Astrocyte (in vitro differentiated cells and primary cell): ENCODE results near the gene AFF3. TPM values are rescaled to one million over a fixed set of nuclear protein-coding genes. Genes with fewer than 3 reads are reported as not detected.

Experiments
- DNase-seq: peaks from one replicate; pipeline ENCODE4 v3.0.0-alpha.2; 2010; ENCODE audit warnings: low read depth
- FAIRE-seq: peaks from 2 replicates; lab custom pipeline; 2011; peaks lifted over from hg19 to GRCh38; lab: Jason Lieb, UNC
- H2AFZ ChIP-seq: 2 replicates; pipeline ENCODE4 v1.6.0; 2012; ENCODE audit warnings: low read depth, low read length, inconsistent platforms
- H3K27ac ChIP-seq: 2 replicates; pipeline ENCODE4 v1.5.1; 2011; ENCODE audit warnings: low read depth, low read length, inconsistent platforms
- H3K27me3 ChIP-seq: 2 replicates; pipeline ENCODE4 v1.6.0; 2011; ENCODE audit warnings: low read length, inconsistent platforms; ENCODE audit not compliant: insufficient read depth
- H3K36me3 ChIP-seq: 2 replicates; pipeline ENCODE4 v1.5.1; 2011; ENCODE audit warnings: low read length, inconsistent platforms; ENCODE audit not compliant: insufficient read depth
- H3K4me1 ChIP-seq: 2 replicates; pipeline ENCODE4 v1.5.1; 2011; ENCODE audit warnings: low read length, inconsistent platforms; ENCODE audit not compliant: insufficient read depth
- H3K4me2 ChIP-seq: 2 replicates; pipeline ENCODE4 v1.6.0; 2012; ENCODE audit warnings: low read length, inconsistent platforms
- H3K4me3 ChIP-seq: 2 replicates; pipeline ENCODE4 v1.5.1; 2011; ENCODE audit warnings: low read depth, mild to moderate bottlenecking, low read length, inconsistent platforms; ENCODE audit not compliant: insufficient read depth
- H3K79me2 ChIP-seq: 2 replicates; pipeline ENCODE4 v1.6.0; 2012; ENCODE audit warnings: mild to moderate bottlenecking, low read length, inconsistent platforms; ENCODE audit not compliant: insufficient read depth
- H3K9ac ChIP-seq: 2 replicates; pipeline ENCODE4 v1.6.0; 2012; ENCODE audit warnings: mild to moderate bottlenecking, low read length, inconsistent platforms
- H3K9me3 ChIP-seq: 2 replicates; pipeline ENCODE4 v1.5.1; 2012; ENCODE audit warnings: low read depth, mild to moderate bottlenecking, low read length, inconsistent platforms; ENCODE audit not compliant: insufficient read depth
- H4K20me1 ChIP-seq: 2 replicates; pipeline ENCODE4 v1.6.0; 2012; ENCODE audit warnings: low read length, inconsistent platforms; ENCODE audit not compliant: insufficient read depth
- H3K27ac Mint-ChIP-seq: one replicate; pipeline ENCODE4 v1.8.0; 2021; ENCODE audit warnings: mild to moderate bottlenecking, mixed read lengths; ENCODE audit not compliant: unreplicated experiment
- H3K27me3 Mint-ChIP-seq: one replicate; pipeline ENCODE4 v1.8.0; 2021; ENCODE audit warnings: low read depth, mixed read lengths; ENCODE audit not compliant: unreplicated experiment
- H3K36me3 Mint-ChIP-seq: one replicate; pipeline ENCODE4 v1.8.0; 2021; ENCODE audit warnings: low read depth, mixed read lengths; ENCODE audit not compliant: unreplicated experiment
- H3K4me1 Mint-ChIP-seq: one replicate; pipeline ENCODE4 v1.8.0; 2021; ENCODE audit warnings: low read depth, mixed read lengths; ENCODE audit not compliant: unreplicated experiment
- H3K4me3 Mint-ChIP-seq: one replicate; pipeline ENCODE4 v1.8.0; 2021; ENCODE audit warnings: mild to moderate bottlenecking, moderate library complexity, mixed read lengths; ENCODE audit not compliant: unreplicated experiment
- H3K9me3 Mint-ChIP-seq: one replicate; pipeline ENCODE4 v1.8.0; 2021; ENCODE audit warnings: mild to moderate bottlenecking, mixed read lengths; ENCODE audit not compliant: unreplicated experiment
- EZH2 ChIP-seq: IDR thresholded peaks from 2 replicates; pipeline ENCODE4 v1.6.1; 2012; ENCODE audit warnings: mild to moderate bottlenecking, low read length, inconsistent platforms; ENCODE audit not compliant: insufficient read depth
- total RNA-seq: library from RNA; stranded (reverse); gene quantifications from 2 replicates; pipeline ENCODE4 v1.2.1, GENCODE V29; 2021
- TF ChIP-seq, protein P1 (sequence below): IDR thresholded peaks from 2 replicates; pipeline ENCODE4 v1.5.1; 2011; ENCODE audit warnings: low read depth, mild to moderate bottlenecking, inconsistent platforms, low read length, moderate library complexity; ENCODE audit not compliant: insufficient read depth

AFF3 gene
- total RNA-seq, 1 donor from 2014 or later, result 14.7 TPM

- peaks cover 7% of the 10 kb centered on the region for H3K36me3 Mint-ChIP-seq
- H3K79me2 ChIP-seq, result peaks cover 7% of the 10 kb centered on the region
- H4K20me1 ChIP-seq, result no peaks in the 10 kb centered on the region
- H3K9me3 Mint-ChIP-seq, result peaks cover 5% of the 10 kb centered on the region
- no peaks in the 10 kb centered on the region for H3K27me3 ChIP-seq
- H3K4me2 ChIP-seq, result no peak overlapping the region
- H3K4me1 ChIP-seq, result peaks cover 44% of the 10 kb centered on the region
- H2AFZ ChIP-seq, result no peak overlapping the region
- H3K27ac ChIP-seq, result no peak overlapping the region
- peaks cover 37% of the 10 kb centered on the region for H3K4me1 Mint-ChIP-seq
- FAIRE-seq (peak; percentile 37), DNase-seq (no peak)
- H3K9me3 ChIP-seq, result no peaks in the 10 kb centered on the region
- TF ChIP-seq, protein P1, sequence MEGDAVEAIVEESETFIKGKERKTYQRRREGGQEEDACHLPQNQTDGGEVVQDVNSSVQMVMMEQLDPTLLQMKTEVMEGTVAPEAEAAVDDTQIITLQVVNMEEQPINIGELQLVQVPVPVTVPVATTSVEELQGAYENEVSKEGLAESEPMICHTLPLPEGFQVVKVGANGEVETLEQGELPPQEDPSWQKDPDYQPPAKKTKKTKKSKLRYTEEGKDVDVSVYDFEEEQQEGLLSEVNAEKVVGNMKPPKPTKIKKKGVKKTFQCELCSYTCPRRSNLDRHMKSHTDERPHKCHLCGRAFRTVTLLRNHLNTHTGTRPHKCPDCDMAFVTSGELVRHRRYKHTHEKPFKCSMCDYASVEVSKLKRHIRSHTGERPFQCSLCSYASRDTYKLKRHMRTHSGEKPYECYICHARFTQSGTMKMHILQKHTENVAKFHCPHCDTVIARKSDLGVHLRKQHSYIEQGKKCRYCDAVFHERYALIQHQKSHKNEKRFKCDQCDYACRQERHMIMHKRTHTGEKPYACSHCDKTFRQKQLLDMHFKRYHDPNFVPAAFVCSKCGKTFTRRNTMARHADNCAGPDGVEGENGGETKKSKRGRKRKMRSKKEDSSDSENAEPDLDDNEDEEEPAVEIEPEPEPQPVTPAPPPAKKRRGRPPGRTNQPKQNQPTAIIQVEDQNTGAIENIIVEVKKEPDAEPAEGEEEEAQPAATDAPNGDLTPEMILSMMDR, result no peak
- TF ChIP-seq EZH2, result no peak
- no peak overlapping the region for H3K4me3 ChIP-seq
- H3K9ac ChIP-seq, result no peak overlapping the region
- H3K27ac Mint-ChIP-seq, result no peak overlapping the region
- H3K27me3 Mint-ChIP-seq, result no peaks in the 10 kb centered on the region
- H3K4me3 Mint-ChIP-seq, result no peak overlapping the region
- H3K36me3 ChIP-seq, result no peaks in the 10 kb centered on the region
Observed at GRCh38 chr2:100016756-100017155, 125.6 kb downstream of the AFF3 start.

GRCh38 chr2:100015849-100016248 lies 126.5 kb downstream of the AFF3 start:
- Histone ChIP-seq H2AFZ (no peak overlapping the region), H3K4me1 (peaks cover 52% of the 10 kb centered on the region), H3K36me3 (no peaks in the 10 kb centered on the region), H3K9ac (no peak overlapping the region), H3K27me3 (no peaks in the 10 kb centered on the region), H3K4me3 (no peak overlapping the region), H3K27ac (no peak overlapping the region), H4K20me1 (no peaks in the 10 kb centered on the region), H3K9me3 (no peaks in the 10 kb centered on the region), H3K79me2 (peaks cover 7% of the 10 kb centered on the region), H3K4me2 (no peak overlapping the region)
- DNase-seq (no peak), FAIRE-seq (no peak)
- Mint-ChIP-seq H3K36me3 (peaks cover 9% of the 10 kb centered on the region), H3K4me1 (peaks cover 44% of the 10 kb centered on the region), H3K9me3 (peaks cover 6% of the 10 kb centered on the region), H3K27ac (no peak overlapping the region), H3K27me3 (no peaks in the 10 kb centered on the region), H3K4me3 (no peak overlapping the region)
- no peak for TF ChIP-seq EZH2
- TF ChIP-seq, protein P1, result no peak

GRCh38 chr2:100013892-100014677 lies 128.3 kb downstream of the AFF3 start:
- H3K4me3 Mint-ChIP-seq, result no peak overlapping the region
- no peaks in the 10 kb centered on the region for H3K27me3 ChIP-seq
- H4K20me1 ChIP-seq, result no peaks in the 10 kb centered on the region
- H3K27me3 Mint-ChIP-seq, result no peaks in the 10 kb centered on the region
- H3K27ac Mint-ChIP-seq, result peak overlapping the region; percentile 100
- no peaks in the 10 kb centered on the region for H3K36me3 ChIP-seq
- peaks cover 55% of the 10 kb centered on the region for H3K4me1 ChIP-seq
- H3K36me3 Mint-ChIP-seq, result peaks cover 7% of the 10 kb centered on the region
- peak; percentile 95 for DNase-seq
- no peak overlapping the region for H3K4me3 ChIP-seq
- H3K9me3 Mint-ChIP-seq, result peaks cover 2% of the 10 kb centered on the region
- H3K9ac ChIP-seq, result peak overlapping the region; percentile 78
- H3K4me2 ChIP-seq, result peak overlapping the region; percentile 46
- peak; percentile 49 for FAIRE-seq
- H3K4me1 Mint-ChIP-seq, result peaks cover 58% of the 10 kb centered on the region
- no peaks in the 10 kb centered on the region for H3K9me3 ChIP-seq
- H3K27ac ChIP-seq, result peak overlapping the region; percentile 95
- no peak overlapping the region for H2AFZ ChIP-seq
- TF ChIP-seq, protein P1, result no peak
- TF ChIP-seq EZH2, result no peak
- peaks cover 7% of the 10 kb centered on the region for H3K79me2 ChIP-seq
